DMS153 treated with DMSO at 0.1 percent for 48 hours (cell line): ENCODE data around the gene FAM53B.
"Not testable (repeated sequence)": the region's sequence is repeated elsewhere in the genome, so short reads cannot be mapped to it uniquely, and the experiment has no call there.

ENCODE experiments used
- DNase-seq: peaks from one replicate; lab custom pipeline; 2025; ENCODE audit not compliant: unreplicated experiment; lab: John Stamatoyannopoulos, UW

FAM53B gene

GRCh38 chr10:124589491-124590041 lies 154.6 kb downstream of the FAM53B start:
- peak; percentile 17 for DNase-seq

GRCh38 chr10:124588736-124589490 lies 155.3 kb downstream of the FAM53B start:
- DNase-seq: peak; percentile 40

- DNase-seq: not testable (repeated sequence)
Measured at GRCh38 chr10:124588341-124588735, 155.8 kb downstream of the FAM53B start.

- DNase-seq: no peak
Measured at GRCh38 chr10:124587811-124588211, 156.4 kb downstream of the FAM53B start.

- no peak for DNase-seq
Measured at GRCh38 chr10:124586142-124586541, 158.0 kb downstream of the FAM53B start.

- no peak for DNase-seq
Measured at GRCh38 chr10:124579011-124579399, 165.2 kb downstream of the FAM53B start.

- no peak for DNase-seq
Measured at GRCh38 chr10:124578231-124579010, 165.8 kb downstream of the FAM53B start.

- no peak for DNase-seq
Measured at GRCh38 chr10:124577651-124578050, 166.5 kb downstream of the FAM53B start.

- DNase-seq: no peak
Measured at GRCh38 chr10:124576526-124577420, 167.4 kb downstream of the FAM53B start.

GRCh38 chr10:124575107-124576035 lies 168.8 kb downstream of the FAM53B start:
- DNase-seq: no peak

- no peak for DNase-seq
Measured at GRCh38 chr10:124574456-124575070, 169.6 kb downstream of the FAM53B start.

- DNase-seq: no peak
Measured at GRCh38 chr10:124573726-124574455, 170.3 kb downstream of the FAM53B start.

GRCh38 chr10:124572751-124573150 lies 171.4 kb downstream of the FAM53B start:
- DNase-seq: no peak

- DNase-seq: no peak
Measured at GRCh38 chr10:124570646-124571045, 173.5 kb downstream of the FAM53B start.

GRCh38 chr10:124569623-124570470 lies 174.3 kb downstream of the FAM53B start:
- DNase-seq: no peak
